Epithelial cell of esophagus (primary cell): ENCODE measurements around the gene C21orf58.

Experiments used
- DNase-seq: peaks from one replicate; pipeline ENCODE4 v3.0.0; 2010; ENCODE audit warnings: low read depth
- H3K4me3 ChIP-seq: 2 replicates; pipeline ENCODE4 v1.5.1; 2011; ENCODE audit warnings: mild to moderate bottlenecking, low read length, control low read depth
- CTCF ChIP-seq: IDR thresholded peaks from 2 replicates; pipeline ENCODE4 v1.5.1; 2011; ENCODE audit warnings: low read depth, mild to moderate bottlenecking, low read length, control low read depth, inconsistent platforms; ENCODE audit not compliant: insufficient read depth; ENCODE audit errors: missing control alignments

C21orf58 gene

GRCh38 chr21:46252840-46253239 lies 70.8 kb downstream of the C21orf58 start:
- H3K4me3 ChIP-seq: no peak overlapping the region
- DNase-seq: no peak
- TF ChIP-seq CTCF: no peak
